SK-N-SH (cell line): ENCODE results near the gene CDH12. TPM values are rescaled to one million over a fixed set of nuclear protein-coding genes. Genes with fewer than 3 reads are reported as not detected.

Source experiments
- CTCF ChIA-PET: fragments of 300-600, 350-600 bp; formaldehyde crosslinking; extraction: SDS; loops from one replicate; lab custom pipeline; 2021; lab: Yijun Ruan, JAX
- POLR2A ChIA-PET: fragments of 350-600 bp; sonication (Branson Sonifier 250); formaldehyde crosslinking; extraction: SDS; loops from one replicate; lab custom pipeline; 2020; ENCODE audit warnings: antibody characterized with exemption, inconsistent platforms; lab: Yijun Ruan, JAX
- DNase-seq: peaks from one replicate; pipeline ENCODE4 v3.0.0; 2012
- H2AFZ ChIP-seq: fragments of 200-600 bp; sonication (generic); 2 replicates; pipeline ENCODE4 v1.8.1; 2016; ENCODE audit warnings: antibody characterized with exemption, mild to moderate bottlenecking, low read depth
- H3F3A ChIP-seq: fragments of 200-600 bp; sonication (generic); replicated peaks from 2 replicates; pipeline ENCODE3; 2016; ENCODE audit warnings: antibody characterized with exemption, mild to moderate bottlenecking; ENCODE audit not compliant: insufficient read depth
- H3K27ac ChIP-seq, 2 experiments: fragments of 200-500 bp in 1 of 2; fragments of 200-600 bp in 1 of 2; sonication (Bioruptor generic) in 1 of 2; sonication (generic), shearing (Covaris generic) in 1 of 2; 2 replicates each; pipeline versions ENCODE4 v1.5.1 to v1.6.1; 2014 to 2016; ENCODE audit warnings: low read depth in 2 of 2, inconsistent platforms in 1 of 2, low read length in 1 of 2, mild to moderate bottlenecking in 1 of 2, mixed read lengths in 1 of 2
- H3K27me3 ChIP-seq: fragments of 200-600 bp; sonication (generic), shearing (Covaris generic); 2 replicates; pipeline ENCODE4 v1.6.1; 2016; ENCODE audit warnings: mixed run types; ENCODE audit not compliant: insufficient read depth
- H3K36me3 ChIP-seq, 2 experiments: fragments of 200-500 bp in 1 of 2; fragments of 200-600 bp in 1 of 2; sonication (Bioruptor generic) in 1 of 2; sonication (generic) in 1 of 2; replicated peaks in 1 of 2; 2 replicates each; pipeline versions ENCODE3 to v1.5.1; 2014 to 2016; ENCODE audit warnings: low read length in 1 of 2, mild to moderate bottlenecking in 1 of 2; ENCODE audit not compliant: insufficient read depth in 2 of 2, control insufficient read depth in 1 of 2
- H3K4me1 ChIP-seq, 2 experiments: fragments of 200-500 bp in 1 of 2; fragments of 200-600 bp in 1 of 2; sonication (Bioruptor generic) in 1 of 2; sonication (generic), shearing (Covaris generic) in 1 of 2; 2 replicates each; pipeline versions ENCODE4 v1.5.1 to v1.6.1; 2014 to 2016; ENCODE audit warnings: low read depth in 1 of 2, low read length in 1 of 2, mixed run types in 1 of 2; ENCODE audit not compliant: insufficient read depth in 2 of 2, control insufficient read depth in 1 of 2
- H3K4me2 ChIP-seq: fragments of 200-600 bp; sonication (generic), shearing (Covaris generic); 2 replicates; pipeline ENCODE4 v1.6.1; 2017; ENCODE audit warnings: mixed run types
- H3K4me3 ChIP-seq, 2 experiments: fragments of 200-500 bp in 1 of 2; fragments of 200-600 bp in 1 of 2; sonication (Bioruptor generic) in 1 of 2; sonication (generic), shearing (Covaris generic) in 1 of 2; 2 replicates each; pipeline versions ENCODE4 v1.5.1 to v1.8.1; 2014 to 2016; ENCODE audit warnings: low read depth in 2 of 2, inconsistent platforms in 1 of 2, low read length in 1 of 2, mild to moderate bottlenecking in 1 of 2, mixed read lengths in 1 of 2, moderate library complexity in 1 of 2
- H3K79me2 ChIP-seq: fragments of 200-600 bp; sonication (generic); 2 replicates; pipeline ENCODE4 v1.8.1; 2017; ENCODE audit warnings: mild to moderate bottlenecking; ENCODE audit not compliant: insufficient read depth
- H3K9ac ChIP-seq: fragments of 200-600 bp; sonication (generic); 2 replicates; pipeline ENCODE4 v1.6.1; 2017; ENCODE audit warnings: mixed run types
- H3K9me2 ChIP-seq: fragments of 200-600 bp; sonication (generic); 2 replicates; pipeline ENCODE4 v1.6.1; 2017; ENCODE audit warnings: mixed run types
- H3K9me3 ChIP-seq: fragments of 200-600 bp; sonication (generic); 2 replicates; pipeline ENCODE4 v1.6.1; 2017; ENCODE audit warnings: mixed run types, mild to moderate bottlenecking, moderate library complexity
- H4K20me1 ChIP-seq: fragments of 200-600 bp; sonication (generic); 2 replicates; pipeline ENCODE4 v1.6.1; 2017; ENCODE audit warnings: mild to moderate bottlenecking, mixed run types; ENCODE audit not compliant: insufficient read depth
- CHD2 ChIP-seq: fragments of 150-350 bp; IDR thresholded peaks from 2 replicates; pipeline ENCODE4 v1.6.1; 2018; ENCODE audit warnings: low read length; ENCODE audit not compliant: partially characterized antibody
- EZH2phosphoT487 ChIP-seq: fragments of 200-600 bp; sonication (generic); IDR thresholded peaks from 2 replicates; pipeline ENCODE4 v1.6.1; 2017; ENCODE audit warnings: low read depth, mixed run types, mild to moderate bottlenecking, antibody characterized with exemption, moderate library complexity, borderline replicate concordance
- FOXJ3 ChIP-seq: sonication (generic); formaldehyde crosslinking; IDR thresholded peaks from 2 replicates; pipeline ENCODE4 v1.5.1; 2020; ENCODE audit warnings: mild to moderate bottlenecking, missing genetic modification reagents
- FOXM1 ChIP-seq: IDR thresholded peaks from 2 replicates; pipeline ENCODE4 v1.4.0; 2012; ENCODE audit warnings: low read depth, mild to moderate bottlenecking
- GABPA ChIP-seq: IDR thresholded peaks from 2 replicates; pipeline ENCODE4 v1.4.0; 2012; ENCODE audit warnings: low read depth, mild to moderate bottlenecking
- GATA2 ChIP-seq: sonication (generic); formaldehyde crosslinking; IDR thresholded peaks from 2 replicates; pipeline ENCODE4 v1.5.0; 2020; ENCODE audit warnings: mild to moderate bottlenecking, missing genetic modification reagents
- JUND ChIP-seq: IDR thresholded peaks from 2 replicates; pipeline ENCODE4 v1.4.0; 2012
- MXI1 ChIP-seq: IDR thresholded peaks from 2 replicates; pipeline ENCODE4 v1.6.1; 2012; ENCODE audit warnings: mild to moderate bottlenecking, low read depth, low read length, improper control_type of control experiment
- NFIC ChIP-seq: IDR thresholded peaks from 2 replicates; pipeline ENCODE4 v1.4.0; 2012; ENCODE audit warnings: borderline replicate concordance
- RFX5 ChIP-seq: IDR thresholded peaks from 2 replicates; pipeline ENCODE4 v1.6.1; 2012; ENCODE audit warnings: mild to moderate bottlenecking, improper control_type of control experiment, low read length
- RXRA ChIP-seq: IDR thresholded peaks from 2 replicates; pipeline ENCODE4 v1.4.0; 2012; ENCODE audit warnings: low read depth, mild to moderate bottlenecking, borderline replicate concordance
- SMC3 ChIP-seq: IDR thresholded peaks from 2 replicates; pipeline ENCODE4 v1.6.1; 2012; ENCODE audit warnings: low read depth, low read length, improper control_type of control experiment
- TEAD4 ChIP-seq: IDR thresholded peaks from 2 replicates; pipeline ENCODE4 v1.4.0; 2012; ENCODE audit warnings: mild to moderate bottlenecking, borderline replicate concordance; ENCODE audit not compliant: insufficient read depth
- WGBS: methylation state at CpG from one replicate; pipeline ENCODE4 v1.1.6; 2017; ENCODE audit warnings: low lambda C conversion rate; 5-methylcytosine and 5-hydroxymethylcytosine counted together
- polyA plus RNA-seq, 3 experiments: library from polyadenylated mRNA; depleted of rRNA; stranded (reverse); fragments of >200 nt; gene quantifications; 2 replicates each; pipeline ENCODE4 v1.2.3, GENCODE V29; 2012
- TF ChIP-seq, protein P1 (sequence below): fragments of 150-350 bp; IDR thresholded peaks from 2 replicates; pipeline ENCODE4 v1.6.1; 2017; ENCODE audit warnings: antibody characterized with exemption, low read length, low read depth, borderline replicate concordance
- TF ChIP-seq, protein P2 (sequence below): fragments of 200-600 bp; sonication (generic); IDR thresholded peaks from 2 replicates; pipeline ENCODE4 v1.6.1; 2017; ENCODE audit warnings: antibody characterized with exemption, mild to moderate bottlenecking, moderate library complexity

Gene CDH12
- polyA plus RNA-seq (2012; rRNA removed), result not detected in 2 replicates
- not detected in 2 replicates for polyA plus RNA-seq (2012; cell fraction: cytosol; rRNA removed)
- polyA plus RNA-seq (2012; cell fraction: nucleus; rRNA removed), result not detected in 2 replicates

DNA sequence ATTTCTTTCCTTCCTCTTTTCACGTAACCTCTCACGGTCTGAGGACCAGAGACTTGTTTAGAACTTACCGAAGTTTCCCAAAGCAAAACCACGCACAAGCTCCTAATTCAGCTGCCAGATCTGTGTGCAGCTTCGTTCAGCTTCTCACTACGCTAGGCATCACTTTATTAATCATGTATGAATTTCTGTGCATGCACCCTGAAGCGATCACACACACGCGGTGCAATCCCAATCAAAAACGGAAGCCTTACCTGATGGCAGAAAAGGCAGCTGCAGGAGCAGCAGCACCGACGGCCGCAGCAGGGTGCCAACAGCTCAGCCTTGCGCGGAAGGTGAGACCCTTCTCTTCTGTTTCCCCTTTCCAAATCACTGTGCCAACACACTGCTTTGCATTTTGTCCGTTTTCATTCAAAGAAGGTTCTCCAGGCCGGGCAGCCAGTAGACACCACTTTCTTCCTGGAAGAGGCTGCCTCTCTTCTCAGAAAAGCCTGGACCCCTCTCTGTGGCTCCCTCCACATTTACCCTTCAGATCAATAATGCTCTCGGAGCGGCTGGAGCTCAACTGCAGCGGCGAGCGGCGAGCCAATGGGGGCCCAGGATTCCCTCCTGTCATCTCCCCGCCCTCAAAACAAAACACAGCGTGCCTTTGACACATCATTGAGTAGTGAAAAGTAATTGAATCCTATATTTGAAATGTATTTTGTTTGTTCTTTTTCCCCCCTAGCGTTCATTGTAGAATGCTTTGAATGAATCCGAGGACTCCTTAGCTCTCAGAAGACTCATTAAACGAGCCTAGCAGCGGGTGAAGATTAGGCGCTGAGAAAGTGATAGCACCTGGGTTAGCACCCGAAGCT is at the start of gene CDH12:
Gene CDH12 (minus strand): TSS at position 538 of the 854 bp plus-strand sequence.
- H3K27me3 ChIP-seq, result peaks cover 17% of the 10 kb centered on the region; the same call in 1 of the 2 replicates
- no peak within 1 kb of the TSS for H3K27ac ChIP-seq
- no peaks in the 10 kb centered on the region for H3K79me2 ChIP-seq
- no peaks in the 10 kb centered on the region for H3K9me3 ChIP-seq
- POLR2A ChIA-PET, result no interaction called here
- H3K4me2 ChIP-seq, result peak within 1 kb of the TSS; percentile 66; the same call in 1 of the 2 replicates
- 2% methylated on average over 29 of the region's 31 CpGs for WGBS
- H3K9me2 ChIP-seq, result no peaks in the 10 kb centered on the region
- no peaks in the 10 kb centered on the region for H3K36me3 ChIP-seq
- peak within 1 kb of the TSS; percentile 29; the same call in 1 of the 2 replicates for H2AFZ ChIP-seq
- peak within 1 kb of the TSS in 1 of 2 experiments; percentile 53; a peak in 1 of 4 replicates for H3K4me3 ChIP-seq
- DNase-seq, result no peak
- H3F3A ChIP-seq, result no peaks in the 10 kb centered on the region
- H3K9ac ChIP-seq, result no peak within 1 kb of the TSS
- no peaks in the 10 kb centered on the region for H3K4me1 ChIP-seq
- H4K20me1 ChIP-seq, result no peaks in the 10 kb centered on the region
- CTCF ChIA-PET, result no interaction called here
- TF ChIP-seq FOXM1 (no peak), RFX5 (no peak), EZH2phosphoT487 (no peak), NFIC (no peak), CHD2 (no peak), SMC3 (no peak), GATA2 (CRISPR knock-in tag) (no peak), MXI1 (no peak), JUND (no peak), GABPA (no peak), TEAD4 (no peak), RXRA (no peak), FOXJ3 (CRISPR knock-in tag) (no peak)
- TF ChIP-seq, protein P1, sequence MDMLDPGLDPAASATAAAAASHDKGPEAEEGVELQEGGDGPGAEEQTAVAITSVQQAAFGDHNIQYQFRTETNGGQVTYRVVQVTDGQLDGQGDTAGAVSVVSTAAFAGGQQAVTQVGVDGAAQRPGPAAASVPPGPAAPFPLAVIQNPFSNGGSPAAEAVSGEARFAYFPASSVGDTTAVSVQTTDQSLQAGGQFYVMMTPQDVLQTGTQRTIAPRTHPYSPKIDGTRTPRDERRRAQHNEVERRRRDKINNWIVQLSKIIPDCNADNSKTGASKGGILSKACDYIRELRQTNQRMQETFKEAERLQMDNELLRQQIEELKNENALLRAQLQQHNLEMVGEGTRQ, result no peak
- TF ChIP-seq, protein P2, sequence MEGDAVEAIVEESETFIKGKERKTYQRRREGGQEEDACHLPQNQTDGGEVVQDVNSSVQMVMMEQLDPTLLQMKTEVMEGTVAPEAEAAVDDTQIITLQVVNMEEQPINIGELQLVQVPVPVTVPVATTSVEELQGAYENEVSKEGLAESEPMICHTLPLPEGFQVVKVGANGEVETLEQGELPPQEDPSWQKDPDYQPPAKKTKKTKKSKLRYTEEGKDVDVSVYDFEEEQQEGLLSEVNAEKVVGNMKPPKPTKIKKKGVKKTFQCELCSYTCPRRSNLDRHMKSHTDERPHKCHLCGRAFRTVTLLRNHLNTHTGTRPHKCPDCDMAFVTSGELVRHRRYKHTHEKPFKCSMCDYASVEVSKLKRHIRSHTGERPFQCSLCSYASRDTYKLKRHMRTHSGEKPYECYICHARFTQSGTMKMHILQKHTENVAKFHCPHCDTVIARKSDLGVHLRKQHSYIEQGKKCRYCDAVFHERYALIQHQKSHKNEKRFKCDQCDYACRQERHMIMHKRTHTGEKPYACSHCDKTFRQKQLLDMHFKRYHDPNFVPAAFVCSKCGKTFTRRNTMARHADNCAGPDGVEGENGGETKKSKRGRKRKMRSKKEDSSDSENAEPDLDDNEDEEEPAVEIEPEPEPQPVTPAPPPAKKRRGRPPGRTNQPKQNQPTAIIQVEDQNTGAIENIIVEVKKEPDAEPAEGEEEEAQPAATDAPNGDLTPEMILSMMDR, result no peak
